NCI-H526 (cell line): ENCODE data around the gene RELB.

ENCODE experiments used
- DNase-seq, 2 experiments: peaks; one replicate each; lab custom pipeline; 2025; lab: John Stamatoyannopoulos, UW

RELB gene

GRCh38 chr19:45079911-45080370 lies 78.7 kb downstream of the RELB start:
- DNase-seq = no peak

DNA sequence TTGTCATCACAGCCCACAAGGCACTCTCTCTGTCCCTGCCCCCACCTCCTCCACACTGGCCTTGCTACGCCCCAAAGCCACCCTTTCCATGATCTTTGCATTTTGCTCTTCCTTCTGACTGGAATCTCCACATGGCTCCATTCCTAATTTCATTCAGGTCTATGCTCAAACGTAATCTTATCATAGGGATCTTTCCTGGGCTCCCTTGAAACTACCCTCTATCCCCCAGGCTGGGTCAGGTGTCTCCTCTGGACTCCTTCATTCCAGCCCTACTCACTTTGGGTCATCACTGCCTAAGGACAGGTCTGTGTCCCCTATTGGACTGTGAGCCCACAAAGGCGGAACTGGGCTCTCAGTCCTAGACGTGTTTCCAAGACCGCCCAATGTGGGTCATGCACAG lies 80.9 kb downstream of the RELB start:
- DNase-seq = no peak

- no peak for DNase-seq
These were observed 85.2 kb downstream of the RELB start for GRCh38 chr19:45086480-45086879.

DNA sequence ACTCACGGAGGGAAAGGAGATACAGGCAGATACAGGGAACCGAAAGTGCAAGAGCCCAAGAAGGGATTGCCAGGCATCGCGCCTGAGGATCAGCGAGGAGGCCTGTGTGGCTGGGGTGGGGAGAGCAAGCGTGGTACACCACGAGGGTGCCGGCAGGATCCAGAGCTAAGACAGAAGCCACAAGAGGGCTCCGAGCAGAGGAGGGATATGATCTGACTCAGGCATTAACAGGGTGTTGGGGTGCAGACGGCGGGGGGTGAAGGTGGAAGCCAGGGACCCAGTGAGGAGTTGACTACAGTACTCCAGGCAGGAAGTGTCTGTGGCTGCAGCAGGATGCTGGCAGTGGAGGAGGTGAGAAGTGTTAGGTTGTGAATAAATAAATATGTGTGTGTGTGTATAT lies 86.3 kb downstream of the RELB start:
- DNase-seq = no peak
